HepG2 (cell line): ENCODE data around the gene TUBGCP6. TPM values are rescaled to one million over a fixed set of nuclear protein-coding genes. Genes with fewer than 3 reads are reported as not detected.

Source experiments
- BRD4 ChIP-seq: sonication (generic); formaldehyde crosslinking; IDR thresholded peaks from 2 replicates; pipeline ENCODE4 v1.4.0; 2020; ENCODE audit warnings: missing genetic modification reagents
- CHD2 ChIP-seq: IDR thresholded peaks from 2 replicates; pipeline ENCODE4 v1.6.1; 2011; ENCODE audit warnings: low read depth, low read length, improper control_type of control experiment
- CREB1 ChIP-seq, 2 experiments: fragments of 450-650 bp in 1 of 2; IDR thresholded peaks; 2 replicates each; pipeline ENCODE4 v1.6.1; 2016 to 2017; ENCODE audit warnings: control low read depth in 1 of 2, mild to moderate bottlenecking in 1 of 2, missing compliant biosample characterization in 1 of 2, missing genetic modification characterization in 1 of 2
- GABPB1 ChIP-seq: IDR thresholded peaks from 2 replicates; pipeline ENCODE4 v1.6.1; 2016; ENCODE audit warnings: mild to moderate bottlenecking, missing genetic modification reagents, moderate library complexity, missing compliant biosample characterization
- GLMP ChIP-seq: sonication (generic); formaldehyde crosslinking; IDR thresholded peaks from 2 replicates; pipeline ENCODE4 v1.9.0; 2021; ENCODE audit warnings: missing genetic modification reagents, mild to moderate bottlenecking, borderline replicate concordance
- ISX ChIP-seq: sonication (generic); formaldehyde crosslinking; conservative IDR thresholded peaks from 2 replicates; pipeline ENCODE4 v1.5.0; 2020; ENCODE audit warnings: missing genetic modification reagents
- KDM1A ChIP-seq: IDR thresholded peaks from 2 replicates; pipeline ENCODE4 v1.6.1; 2016; ENCODE audit warnings: missing compliant biosample characterization
- KDM4B ChIP-seq: sonication (generic); formaldehyde crosslinking; IDR thresholded peaks from 2 replicates; pipeline ENCODE4 v1.4.0; 2020; ENCODE audit warnings: missing genetic modification reagents
- MTA1 ChIP-seq: sonication (generic); formaldehyde crosslinking; IDR thresholded peaks from 2 replicates; pipeline ENCODE4 v1.4.0; 2020; ENCODE audit warnings: missing genetic modification reagents, mild to moderate bottlenecking, borderline replicate concordance
- NFIB ChIP-seq: sonication (generic); formaldehyde crosslinking; IDR thresholded peaks from 2 replicates; pipeline ENCODE4 v1.9.0; 2021; ENCODE audit warnings: missing genetic modification reagents, mild to moderate bottlenecking, borderline replicate concordance
- NFYB ChIP-seq: sonication (generic); formaldehyde crosslinking; IDR thresholded peaks from 2 replicates; pipeline ENCODE4 v1.4.0; 2020; ENCODE audit warnings: missing genetic modification reagents
- SKIL ChIP-seq: sonication (generic); formaldehyde crosslinking; IDR thresholded peaks from 2 replicates; pipeline ENCODE4 v1.8.0; 2022; ENCODE audit warnings: missing genetic modification reagents, mild to moderate bottlenecking, moderate library complexity, borderline replicate concordance
- SRY ChIP-seq: sonication (generic); formaldehyde crosslinking; IDR thresholded peaks from 2 replicates; pipeline ENCODE4 v1.8.0; 2022; ENCODE audit warnings: mild to moderate bottlenecking, missing genetic modification reagents
- THAP11 ChIP-seq: IDR thresholded peaks from 2 replicates; pipeline ENCODE4 v1.6.1; 2016; ENCODE audit warnings: missing biosample characterization, missing genetic modification reagents
- ZNF12 ChIP-seq: sonication (generic); formaldehyde crosslinking; IDR thresholded peaks from 2 replicates; pipeline ENCODE4 v1.5.0; 2020; ENCODE audit warnings: missing genetic modification reagents
- ZNF160 ChIP-seq: sonication (generic); formaldehyde crosslinking; IDR thresholded peaks from 2 replicates; pipeline ENCODE4 v1.8.0; 2022; ENCODE audit warnings: mild to moderate bottlenecking, inconsistent platforms, missing genetic modification reagents
- ZNF639 ChIP-seq: conservative IDR thresholded peaks from 2 replicates; pipeline ENCODE4 v1.6.1; 2018; ENCODE audit warnings: missing genetic modification reagents
- ZNF704 ChIP-seq: sonication (generic); formaldehyde crosslinking; IDR thresholded peaks from 2 replicates; pipeline ENCODE4 v1.8.1; 2023; ENCODE audit warnings: mild to moderate bottlenecking, inconsistent platforms, moderate library complexity, missing genetic modification reagents, borderline replicate concordance
- ZNF720 ChIP-seq: sonication (generic); formaldehyde crosslinking; IDR thresholded peaks from 2 replicates; pipeline ENCODE4 v1.4.0; 2020; ENCODE audit warnings: missing genetic modification reagents
- ZNF782 ChIP-seq: sonication (generic); formaldehyde crosslinking; IDR thresholded peaks from 2 replicates; pipeline ENCODE4 v1.4.0; 2020; ENCODE audit warnings: missing genetic modification reagents, mild to moderate bottlenecking, borderline replicate concordance
- polyA plus RNA-seq, 8 experiments: library from polyadenylated mRNA; depleted of rRNA in 3 of 8; stranded (reverse) in 7 of 8; unstranded in 1 of 8; fragments of >200 nt; fragmentation: Illumina TruSeq in 4 of 8; extraction: Trizol in 4 of 8; gene quantifications; 2 replicates each; pipeline versions ENCODE4 v1.2.1 to v1.2.3, GENCODE V29; 2011 to 2016; ENCODE audit warnings: low read depth in 4 of 8, missing spikeins in 1 of 8, mixed read lengths in 1 of 8; ENCODE audit not compliant: insufficient read depth in 1 of 8
- total RNA-seq, 5 experiments: library from RNA; depleted of rRNA; stranded (reverse); fragments of >200 nt; fragmentation: Illumina TruSeq; extraction: Trizol; gene quantifications; 2 replicates each; pipeline ENCODE4 v1.2.3, GENCODE V29; 2016; ENCODE audit warnings: low read depth in 1 of 5

TUBGCP6 gene
- total and polyA plus RNA-seq, 2 of the 13 experiments (the other 11 are each of a cell fraction or from before 2014, with no cell fraction given), result 14.6 to 15.7 TPM

GRCh38 chr22:50244420-50245213, at the start of gene TUBGCP6 (continued):
- TF ChIP-seq ZNF639 (peak; percentile 65), NFYB (peak; percentile 81), ISX (no peak), NFIB (CRISPR knock-in tag) (no peak), BRD4 (CRISPR knock-in tag) (0 out of 2 replicates have a peak, but pooled peaks have one; percentile 75), THAP11 (peak; percentile 96), KDM1A (CRISPR knock-in tag) (no peak), MTA1 (CRISPR knock-in tag) (peak; percentile 97; the same call in 1 of the 2 replicates), KDM4B (CRISPR knock-in tag) (peak; percentile 61; the same call in 1 of the 2 replicates), CREB1 (IDR thresholded peaks at IDR 0.05) (peak; percentile 99), CREB1 (CRISPR knock-in tag; IDR thresholded peaks at IDR 0.05) (peak; percentile 100), SKIL (CRISPR knock-in tag) (no peak), SRY (CRISPR knock-in tag) (peak; percentile 57; the same call in 1 of the 2 replicates), ZNF782 (CRISPR knock-in tag) (peak; percentile 52; the same call in 1 of the 2 replicates), ZNF720 (CRISPR knock-in tag) (no peak), ZNF12 (CRISPR knock-in tag) (0 out of 2 replicates have a peak, but pooled peaks have one; percentile 27), ZNF704 (CRISPR knock-in tag) (no peak), GLMP (CRISPR knock-in tag) (no peak), GABPB1 (CRISPR knock-in tag) (peak; percentile 98), ZNF160 (CRISPR knock-in tag) (peak; percentile 78), CHD2 (peak; percentile 85)
